HG02870 (cell line): ENCODE measurements around the gene CD63.
"Not testable (repeated sequence)": the region's sequence is repeated elsewhere in the genome, so short reads cannot be mapped to it uniquely, and the experiment has no call there.

Experiments used
- ATAC-seq: cut with Tn5 transposase; IDR thresholded peaks from one replicate; pipeline ENCODE4 v1.9.1; 2021; ENCODE audit warnings: mild to moderate bottlenecking, moderate library complexity; ENCODE audit not compliant: unreplicated experiment

Gene CD63, protein sequence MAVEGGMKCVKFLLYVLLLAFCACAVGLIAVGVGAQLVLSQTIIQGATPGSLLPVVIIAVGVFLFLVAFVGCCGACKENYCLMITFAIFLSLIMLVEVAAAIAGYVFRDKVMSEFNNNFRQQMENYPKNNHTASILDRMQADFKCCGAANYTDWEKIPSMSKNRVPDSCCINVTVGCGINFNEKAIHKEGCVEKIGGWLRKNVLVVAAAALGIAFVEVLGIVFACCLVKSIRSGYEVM

DNA sequence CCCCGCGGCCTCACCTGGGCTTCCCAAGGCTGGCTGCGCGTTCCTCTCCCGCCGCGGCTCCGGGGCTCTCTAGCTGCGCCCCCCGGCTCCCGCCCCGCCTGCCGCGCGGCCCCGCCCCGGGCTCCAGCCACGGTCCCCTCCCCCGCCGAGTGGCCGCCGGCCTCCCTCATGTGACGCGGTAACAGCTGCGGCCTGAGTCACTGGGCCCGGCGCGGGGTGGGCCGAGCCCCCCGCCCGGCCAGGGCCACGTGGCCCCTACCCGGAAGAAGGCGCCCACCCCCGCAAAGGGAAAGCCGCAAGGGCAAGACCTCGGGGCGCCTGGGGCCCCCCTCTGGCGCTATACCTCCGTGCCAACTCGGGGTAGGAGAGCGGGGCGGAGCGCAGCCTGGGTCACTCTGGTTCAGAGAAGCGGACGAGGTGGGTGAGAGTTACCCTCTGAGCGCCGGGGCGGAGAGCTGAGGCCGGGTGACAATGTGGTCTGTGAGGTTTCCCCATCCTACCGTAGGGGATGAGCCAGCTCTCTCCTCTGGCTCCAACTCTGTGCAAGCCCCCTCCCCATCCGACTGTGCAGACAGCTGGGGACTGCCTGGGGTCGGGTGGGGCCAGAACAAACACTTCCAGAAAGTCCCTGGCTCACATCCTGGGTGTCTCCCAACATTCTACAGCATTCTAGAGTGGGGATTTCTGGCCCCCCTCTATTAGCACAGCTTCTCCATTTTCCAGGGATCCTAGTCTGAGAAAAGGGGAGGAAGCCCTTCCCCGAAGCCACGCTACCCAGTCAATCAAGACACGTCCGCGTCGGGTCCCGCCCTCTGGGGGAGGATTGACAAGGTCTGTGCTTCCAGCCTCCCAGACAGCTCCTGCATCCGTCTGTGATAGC lies at the start of gene CD63:
TSS of gene CD63 (minus strand) at position 71 of the 880 bp plus-strand sequence. CDS start 668 bp downstream, outside the sequence.
- ATAC-seq = peak; percentile 55

DNA sequence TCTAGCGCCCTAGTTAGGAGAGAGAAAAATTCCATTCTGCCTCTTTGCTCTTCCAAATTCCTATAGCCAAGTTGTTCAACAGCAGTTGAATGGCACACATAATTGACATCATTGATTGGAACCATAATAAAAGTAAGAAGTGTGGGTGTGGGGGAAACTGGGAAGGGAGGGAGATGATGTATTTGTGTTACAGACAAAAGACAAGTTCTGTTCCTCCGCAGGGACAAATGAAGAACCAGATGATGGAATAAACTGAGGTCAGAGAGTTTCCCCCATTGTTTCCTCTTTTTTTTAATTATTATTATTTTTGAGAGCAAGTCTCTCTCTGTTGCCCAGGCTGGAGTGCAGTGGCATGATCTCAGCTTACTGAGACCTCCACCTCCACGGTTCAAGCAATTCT lies 49.0 kb upstream of the CD63 start:
- ATAC-seq = no peak

DNA sequence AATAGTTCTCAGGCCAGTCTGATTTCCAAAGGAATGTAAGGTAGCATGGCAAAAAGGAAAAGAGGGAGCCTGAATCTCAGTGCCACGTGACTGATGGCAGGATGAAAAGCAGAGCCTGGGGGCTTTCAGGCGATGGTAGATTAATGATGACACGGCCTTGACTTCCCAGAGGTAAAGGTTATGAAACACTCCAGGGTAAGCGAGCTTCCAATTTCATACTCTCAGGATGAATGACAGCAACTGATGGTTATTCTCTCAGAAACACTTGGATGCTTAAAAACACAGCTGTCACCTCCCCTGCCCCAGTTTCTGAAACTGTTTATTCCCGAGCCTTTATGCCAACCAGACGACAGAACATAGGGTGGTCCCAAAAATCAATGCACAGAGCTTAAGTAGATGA lies 42.9 kb upstream of the CD63 start:
- ATAC-seq = no peak

DNA sequence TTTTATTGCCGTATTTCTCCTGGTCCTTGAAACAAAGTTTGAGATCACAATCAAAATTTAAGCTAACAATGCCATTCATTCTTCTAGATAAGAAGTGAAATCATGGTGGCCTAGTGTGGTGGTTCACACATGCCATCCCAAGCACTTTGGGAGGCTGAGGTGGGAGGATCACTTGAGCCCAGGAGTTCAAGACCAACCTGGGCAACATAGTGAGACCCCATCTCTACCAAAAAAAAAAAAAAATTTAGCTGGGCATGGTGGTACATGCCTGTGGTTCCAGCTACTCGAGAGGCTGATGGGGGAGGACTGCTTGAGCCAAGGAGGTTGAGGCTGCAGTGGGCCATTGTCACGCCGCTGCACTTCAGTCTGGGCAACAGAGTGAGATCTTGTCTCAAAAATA lies 38.3 kb upstream of the CD63 start:
- no peak for ATAC-seq

DNA sequence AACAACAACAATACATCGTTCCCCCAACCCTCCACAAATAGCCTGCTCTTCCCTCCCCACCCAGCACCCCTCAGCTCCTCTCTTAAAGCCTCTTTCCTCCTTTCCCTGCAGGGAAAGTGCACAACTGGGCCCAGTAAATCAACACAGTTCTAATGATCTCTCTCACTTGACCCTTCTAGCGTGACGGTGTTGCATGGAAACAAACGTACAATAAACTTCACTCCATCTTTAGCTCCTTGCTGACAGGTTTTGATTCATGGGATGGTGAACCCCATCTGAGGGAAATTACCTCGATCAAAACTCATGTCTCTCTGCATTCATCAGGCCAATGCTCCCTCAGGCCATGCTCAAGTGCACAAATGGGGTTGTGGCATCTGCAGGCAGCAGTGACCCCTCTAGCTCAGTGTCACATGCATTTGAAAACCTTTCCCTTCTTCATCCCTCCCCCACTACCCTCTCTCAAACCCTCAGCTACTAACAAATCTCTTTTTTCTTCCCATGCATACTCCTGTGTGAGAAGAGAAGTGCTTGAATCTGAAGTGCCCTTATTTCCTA lies 37.0 kb upstream of the CD63 start:
- ATAC-seq = no peak

DNA sequence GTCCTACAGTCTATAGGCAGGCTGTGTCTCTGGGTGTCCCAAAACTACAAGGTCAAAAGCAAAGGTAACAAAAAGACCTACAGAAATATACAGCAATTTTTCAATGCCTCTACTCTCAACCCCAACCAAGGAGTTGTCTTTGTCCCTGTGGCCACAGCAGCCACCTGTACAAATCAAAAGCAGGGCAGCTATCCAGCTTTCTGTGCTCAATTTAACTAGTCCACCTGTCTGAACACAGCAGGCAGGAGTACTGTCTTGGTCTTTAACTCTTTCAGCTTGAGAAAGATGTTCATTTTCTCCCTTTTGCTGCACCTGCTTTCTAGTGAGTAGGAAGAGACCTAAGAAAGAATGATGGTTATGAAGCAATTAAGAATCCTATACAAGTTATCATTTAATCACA lies 33.8 kb upstream of the CD63 start:
- ATAC-seq = no peak

DNA sequence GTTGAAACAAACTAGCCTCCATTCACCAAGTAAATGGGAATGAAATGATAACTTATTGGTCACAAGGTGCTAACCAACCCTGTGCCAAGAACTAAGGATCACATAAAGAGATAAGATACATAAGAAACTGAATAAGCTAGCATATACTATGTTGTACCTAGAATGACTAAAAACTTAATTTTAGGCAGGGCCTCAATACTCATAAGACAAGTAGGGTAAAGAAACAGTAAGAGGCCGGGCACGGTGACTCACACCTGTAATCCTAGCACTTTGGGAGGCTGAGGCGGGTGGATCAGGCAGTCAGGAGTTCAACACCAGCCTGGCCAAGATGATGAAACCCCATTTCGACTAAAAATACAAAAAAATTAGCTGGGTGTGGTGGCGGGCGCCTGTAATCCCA lies 31.9 kb upstream of the CD63 start:
- no peak for ATAC-seq

DNA sequence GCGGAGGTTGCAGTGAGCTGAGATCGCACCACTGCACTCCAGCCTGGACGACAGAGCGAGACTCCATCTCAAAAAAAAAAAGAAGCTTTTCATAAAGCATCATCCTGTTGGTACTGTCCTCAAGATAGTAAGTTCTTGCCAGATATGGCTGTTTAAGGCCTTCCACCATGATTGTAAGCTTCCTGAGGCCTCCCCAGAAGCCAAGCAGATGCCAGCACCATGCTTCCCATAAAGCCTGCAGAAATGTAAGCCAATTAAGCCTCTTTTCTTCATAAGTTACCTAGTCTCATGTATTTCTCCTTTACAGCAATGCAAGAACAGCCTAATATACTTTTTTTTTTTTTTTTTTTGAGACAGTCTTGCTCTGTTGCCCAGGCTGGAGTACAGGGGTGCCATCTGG lies 29.8 kb upstream of the CD63 start:
- not testable (repeated sequence) for ATAC-seq

DNA sequence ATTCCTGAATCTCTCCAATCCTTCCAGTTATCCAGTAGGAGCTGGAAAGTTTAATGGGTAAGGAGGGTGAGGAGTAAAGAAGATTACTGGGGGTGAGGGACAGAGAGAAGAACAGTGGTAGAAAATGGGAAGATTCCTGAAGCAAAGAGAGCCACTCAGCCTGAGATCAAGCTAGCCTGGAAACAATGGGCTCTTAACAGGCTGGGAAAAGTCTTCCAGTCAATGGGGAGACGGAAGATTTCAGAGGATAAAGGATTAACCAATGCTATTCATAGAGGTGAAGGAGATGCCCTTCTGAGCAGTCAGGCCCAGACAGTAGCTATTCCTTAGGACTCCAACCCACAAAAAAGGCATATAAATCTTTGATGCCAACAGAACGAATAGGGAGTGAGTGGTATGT lies 28.9 kb upstream of the CD63 start:
- ATAC-seq = no peak

DNA sequence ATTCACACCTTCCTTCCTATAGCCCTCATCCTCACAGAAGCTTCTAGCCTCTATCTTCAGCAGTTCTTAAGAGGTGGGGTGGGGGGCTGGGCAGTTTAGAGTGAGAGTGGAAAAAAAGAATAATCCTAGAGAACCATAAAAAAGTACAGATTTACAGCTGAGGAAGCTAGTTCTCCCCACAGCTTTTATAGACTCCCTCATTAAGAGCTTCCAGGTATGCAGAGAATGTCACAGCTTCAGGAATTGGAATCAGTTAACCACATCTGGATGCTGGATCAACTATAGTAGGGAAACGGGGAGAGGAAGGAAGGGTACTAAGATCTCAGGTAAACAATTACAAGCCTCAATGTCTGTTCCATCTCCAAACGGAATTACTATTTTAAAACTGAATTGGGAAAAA lies 26.4 kb upstream of the CD63 start:
- no peak for ATAC-seq

DNA sequence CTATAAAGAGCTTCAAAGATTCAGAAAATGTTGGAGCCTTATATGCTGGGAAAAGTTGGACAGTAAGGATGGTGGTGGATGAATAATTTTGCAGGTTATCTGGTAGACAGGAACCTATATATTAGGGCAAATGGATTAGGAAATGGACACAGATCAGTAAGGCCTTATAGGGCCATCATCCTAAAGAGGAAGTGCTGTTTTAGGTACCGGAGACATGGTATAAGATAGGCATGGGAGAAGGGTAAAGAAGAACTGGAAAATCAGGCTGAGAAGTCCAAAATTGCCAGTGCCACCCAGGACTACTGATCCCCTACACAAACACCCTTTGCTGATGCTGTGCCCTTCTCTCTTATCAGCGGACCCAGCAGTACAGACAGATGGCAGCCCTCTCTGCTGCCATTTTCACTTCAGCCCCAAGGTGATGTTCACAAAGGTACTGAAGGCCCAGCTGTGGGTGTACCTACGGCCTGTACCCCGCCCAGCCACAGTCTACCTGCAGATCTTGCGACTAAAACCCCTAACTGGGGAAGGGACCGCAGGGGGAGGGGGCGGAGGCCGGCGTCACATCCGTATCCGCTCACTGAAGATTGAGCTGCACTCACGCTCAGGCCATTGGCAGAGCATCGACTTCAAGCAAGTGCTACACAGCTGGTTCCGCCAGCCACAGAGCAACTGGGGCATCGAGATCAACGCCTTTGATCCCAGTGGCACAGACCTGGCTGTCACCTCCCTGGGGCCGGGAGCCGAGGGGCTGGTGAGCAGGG lies 19.6 kb upstream of the CD63 start:
- no peak for ATAC-seq

DNA sequence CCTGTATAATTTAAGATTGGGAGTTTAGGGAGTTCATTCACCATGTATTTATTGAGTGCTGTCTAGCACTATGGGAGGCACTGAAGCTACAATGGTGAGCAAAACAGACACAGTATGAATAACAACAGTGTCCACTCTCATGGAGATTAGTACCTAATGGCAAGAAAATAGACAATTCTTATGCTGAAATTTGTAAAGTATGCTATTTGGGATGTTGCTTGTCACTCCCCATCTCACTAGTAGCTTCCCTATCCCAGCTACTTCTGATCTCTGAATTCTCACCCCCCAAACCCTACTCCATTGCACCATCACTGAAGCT lies 18.1 kb upstream of the CD63 start:
- ATAC-seq = no peak

DNA sequence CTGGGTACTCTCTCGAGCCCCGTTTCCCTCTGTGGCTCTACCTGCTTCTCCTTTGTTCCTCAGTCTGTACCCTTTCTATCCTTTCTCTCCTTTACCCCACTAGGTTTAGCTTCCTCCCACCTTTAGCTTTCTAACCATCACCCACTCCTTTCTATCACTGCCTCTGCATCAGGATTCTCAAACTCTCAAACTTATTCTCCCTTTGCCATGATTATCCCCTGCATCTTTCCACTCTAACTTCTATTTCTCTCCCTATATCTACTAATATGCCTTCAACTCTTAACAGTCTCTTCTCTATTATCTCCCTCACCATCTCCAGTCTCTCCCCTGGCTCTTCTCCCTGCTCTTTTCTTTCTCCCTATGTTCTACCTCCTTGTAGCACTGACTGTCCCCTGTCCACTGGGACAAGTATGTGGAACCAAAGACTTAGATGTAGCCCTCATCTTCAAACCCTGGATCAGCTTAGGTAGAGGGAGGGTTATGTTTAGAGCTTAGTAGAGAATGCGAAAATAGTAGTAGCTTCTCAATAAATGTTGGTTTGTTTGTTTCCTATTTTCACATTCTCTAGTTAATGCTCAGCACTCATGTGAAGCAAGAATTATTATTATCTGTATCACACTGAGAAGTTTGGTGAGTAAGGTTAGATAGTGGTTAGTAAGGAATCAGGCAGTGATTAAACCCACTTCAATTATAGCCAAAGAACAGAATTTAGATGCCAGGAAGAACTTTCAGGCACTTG lies 17.5 kb upstream of the CD63 start:
- no peak for ATAC-seq

DNA sequence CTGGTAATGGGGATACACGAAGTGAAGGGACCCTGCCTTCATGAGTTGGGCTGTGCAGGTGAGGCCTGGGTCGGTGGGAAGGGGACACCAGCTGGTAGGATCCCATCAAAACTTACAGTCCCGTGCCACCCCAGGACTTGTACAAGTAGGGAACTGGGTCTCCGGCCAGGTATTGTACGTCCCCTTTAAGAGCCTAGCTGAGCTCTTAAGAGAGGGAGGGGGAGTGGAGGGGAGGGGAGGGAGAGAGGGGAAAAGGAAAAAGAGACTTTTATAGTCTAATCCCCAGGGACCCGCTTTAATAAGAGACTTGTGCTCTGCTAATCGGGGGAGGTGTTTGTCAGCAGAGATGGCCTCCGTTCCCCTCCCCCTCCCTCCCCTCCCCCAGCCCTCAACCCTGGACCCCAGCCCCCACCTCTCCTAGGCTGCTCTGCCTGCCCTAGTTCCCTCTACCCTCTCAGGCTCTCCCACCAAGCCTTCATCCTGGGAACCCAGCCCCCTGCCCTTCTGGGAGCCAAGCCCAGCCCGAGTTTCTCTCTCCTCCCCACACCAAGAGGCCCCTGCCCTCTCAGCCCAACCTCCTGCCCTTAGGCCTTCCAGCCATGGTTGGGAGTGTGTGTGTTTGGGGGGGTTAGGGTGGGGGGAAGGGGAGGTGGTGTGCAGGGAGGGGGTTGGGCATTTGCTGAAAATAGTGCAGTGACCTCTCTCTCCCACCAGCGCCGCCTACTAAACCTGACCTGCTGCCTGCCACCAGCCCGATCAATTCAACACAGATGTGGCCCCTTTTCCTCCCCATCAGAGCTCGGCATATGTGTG lies 16.8 kb upstream of the CD63 start:
- ATAC-seq = no peak

DNA sequence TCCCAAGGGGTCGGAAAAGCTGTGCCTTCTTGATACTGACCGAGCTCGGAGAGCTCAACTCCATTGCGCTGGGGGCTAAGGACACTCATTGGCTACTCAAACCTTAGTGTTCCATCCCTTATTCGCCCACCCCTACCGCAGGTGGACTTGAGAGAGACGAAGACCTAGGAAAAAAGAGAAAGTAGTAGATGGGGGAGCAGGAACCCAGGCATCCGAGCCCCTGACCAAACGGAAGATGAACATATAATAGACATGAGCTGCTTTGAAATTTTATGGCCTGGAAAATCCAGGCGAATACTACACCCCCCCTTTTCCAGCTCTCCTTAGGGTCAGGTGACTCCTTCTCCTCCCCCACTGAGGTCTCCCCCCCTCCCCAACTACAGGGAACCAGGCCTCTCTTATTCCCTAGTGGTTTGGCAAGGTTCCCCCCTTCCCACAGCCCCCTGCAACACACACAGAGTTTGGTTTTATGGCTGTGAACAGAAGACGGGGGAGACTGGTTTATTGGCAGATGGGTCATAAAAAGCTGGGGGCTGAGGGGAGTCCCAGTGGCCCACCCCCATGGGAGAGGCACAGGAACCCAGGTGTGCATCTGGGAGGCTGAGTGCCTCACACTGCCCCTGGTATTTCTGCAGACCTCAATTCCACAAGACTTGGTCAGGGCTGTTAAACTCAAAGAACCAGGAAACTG lies 15.7 kb upstream of the CD63 start:
- no peak for ATAC-seq

DNA sequence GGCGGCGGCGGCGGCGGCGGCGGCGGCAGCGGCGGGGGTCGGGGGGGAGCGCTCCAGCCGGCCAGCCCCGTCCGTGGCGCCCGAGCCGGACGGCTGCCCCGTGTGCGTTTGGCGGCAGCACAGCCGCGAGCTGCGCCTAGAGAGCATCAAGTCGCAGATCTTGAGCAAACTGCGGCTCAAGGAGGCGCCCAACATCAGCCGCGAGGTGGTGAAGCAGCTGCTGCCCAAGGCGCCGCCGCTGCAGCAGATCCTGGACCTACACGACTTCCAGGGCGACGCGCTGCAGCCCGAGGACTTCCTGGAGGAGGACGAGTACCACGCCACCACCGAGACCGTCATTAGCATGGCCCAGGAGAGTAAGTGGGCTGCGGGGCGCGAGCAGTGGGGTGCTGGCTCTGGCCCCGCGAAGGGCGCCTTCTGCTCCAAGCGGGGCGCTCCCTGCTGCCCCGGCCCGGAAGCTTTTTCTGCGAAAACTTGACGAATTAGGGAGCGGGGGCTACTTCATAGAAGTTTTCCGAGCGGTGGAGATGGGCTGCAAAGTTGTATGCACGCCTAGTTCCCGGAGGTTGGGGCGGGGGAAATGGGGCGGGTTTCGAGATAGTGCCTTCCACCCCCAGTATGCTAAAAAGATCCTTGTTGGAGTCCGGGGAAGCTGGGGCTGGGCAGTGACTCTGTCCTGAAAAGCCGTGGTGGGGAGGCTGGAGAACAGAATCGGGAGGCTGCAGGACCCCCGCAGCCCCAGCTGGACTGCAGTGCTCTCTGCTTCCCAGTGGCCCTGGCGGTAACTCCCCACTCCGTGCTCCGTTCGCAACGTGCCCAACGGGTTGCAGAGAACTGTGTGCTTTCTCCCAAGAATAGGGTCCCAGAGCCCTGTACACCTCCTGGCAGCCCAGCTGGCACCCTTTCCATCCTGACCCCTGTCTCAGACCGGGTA lies 14.9 kb upstream of the CD63 start:
- peak; percentile 37 for ATAC-seq

DNA sequence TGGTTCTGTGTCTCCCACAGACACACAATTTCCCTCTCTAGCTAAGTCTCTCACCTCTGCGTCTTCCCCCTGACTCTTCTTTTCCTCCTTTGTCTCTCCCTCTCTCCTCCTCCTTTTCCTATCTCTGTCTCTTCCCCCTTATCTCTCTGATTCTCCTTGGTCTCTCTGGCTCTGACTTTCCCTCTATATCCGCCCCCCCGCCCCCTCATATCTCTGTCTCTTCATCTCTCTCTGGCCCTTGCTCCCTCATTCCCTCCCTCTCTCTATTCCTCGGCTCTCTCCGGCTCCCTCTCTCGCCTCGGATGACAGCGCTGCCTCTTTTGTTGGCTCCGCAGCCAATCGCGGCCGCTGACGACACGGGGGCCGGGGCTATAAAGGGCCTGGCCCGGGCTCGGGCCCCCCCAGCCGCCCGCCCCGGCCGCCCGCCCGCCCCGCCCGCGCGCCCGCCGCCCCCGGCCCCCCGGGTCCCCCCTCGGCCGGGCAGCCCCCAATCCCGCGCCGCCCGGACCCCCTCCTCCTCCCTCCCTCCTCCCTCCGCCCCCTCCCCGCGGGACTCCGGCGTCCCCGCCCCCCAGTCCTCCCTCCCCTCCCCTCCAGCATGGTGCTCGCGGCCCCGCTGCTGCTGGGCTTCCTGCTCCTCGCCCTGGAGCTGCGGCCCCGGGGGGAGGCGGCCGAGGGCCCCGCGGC lies 14.1 kb upstream of the CD63 start, which contains the start of gene GDF11:
TSS of gene GDF11 (plus strand) at position 404 of the 687 bp plus-strand sequence. CDS start at position 599, 195 bp downstream.
- peak; percentile 31 for ATAC-seq
